ENCODE results near the gene BACE2.

Gene BACE2

DNA sequence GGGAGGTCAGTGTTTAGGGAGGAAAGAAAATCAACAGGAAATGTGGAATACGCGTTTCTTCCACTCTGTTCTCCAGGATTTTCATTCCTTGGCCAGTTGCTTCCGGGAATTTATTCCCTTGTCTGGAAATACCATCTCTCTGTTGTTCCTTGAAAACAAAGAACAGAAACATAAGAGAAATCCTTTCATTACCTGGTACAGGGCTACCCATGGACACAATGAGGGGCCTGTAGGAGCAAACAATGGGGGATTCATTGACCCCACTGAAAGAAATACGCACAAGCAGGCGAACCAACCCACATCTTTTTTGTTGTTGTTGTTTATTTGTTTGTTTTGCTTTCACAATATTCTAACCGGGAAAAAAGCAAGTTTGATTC is 20.0 kb upstream of the BACE2 start:
- no peak for DNase-seq (ENCODE audit: low read depth in 1 of 2, low spot score in 1 of 2)

DNA sequence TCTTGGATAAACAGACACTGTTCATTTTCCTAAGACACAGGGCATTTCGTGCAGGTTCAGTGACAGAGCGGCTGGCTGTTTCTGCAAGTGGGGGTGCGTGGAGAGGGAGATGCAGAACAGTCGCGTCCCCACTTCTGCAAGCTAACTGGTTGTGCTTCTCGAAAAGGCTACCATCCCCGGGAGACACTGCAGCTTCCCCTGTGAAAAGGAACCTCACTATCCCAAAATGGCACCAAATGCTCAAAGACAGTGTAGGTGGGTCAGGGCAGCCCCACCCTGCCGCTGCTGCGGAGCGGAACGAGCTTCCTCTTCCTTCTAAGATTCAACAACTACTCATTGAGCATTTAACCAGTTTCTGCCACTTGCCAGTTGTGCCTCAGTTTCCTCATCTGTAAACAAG is 19.2 kb upstream of the BACE2 start:
- no peak for DNase-seq (ENCODE audit: low read depth in 1 of 2, low spot score in 1 of 2)

DNA sequence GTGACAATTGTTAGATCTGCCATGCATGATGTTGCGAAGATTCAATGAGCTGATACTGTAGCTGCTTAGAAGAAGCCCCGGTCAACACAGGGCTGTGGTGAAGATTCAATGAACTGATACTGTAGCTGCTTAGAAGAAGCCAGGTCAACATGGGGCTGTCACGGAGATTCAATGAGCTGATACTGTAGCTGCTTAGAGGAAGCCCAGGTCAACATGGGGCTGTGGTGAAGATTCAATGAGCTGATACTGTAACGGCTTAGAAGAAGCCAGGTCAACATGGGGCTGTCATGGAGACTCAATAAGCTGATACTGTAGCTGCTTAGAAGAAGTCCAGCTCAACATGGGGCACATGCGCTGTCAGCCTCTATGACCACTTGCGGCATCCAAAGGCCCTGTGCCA is 18.8 kb upstream of the BACE2 start:
- DNase-seq (ENCODE audit: low read depth in 1 of 2, low spot score in 1 of 2): no peak

DNA sequence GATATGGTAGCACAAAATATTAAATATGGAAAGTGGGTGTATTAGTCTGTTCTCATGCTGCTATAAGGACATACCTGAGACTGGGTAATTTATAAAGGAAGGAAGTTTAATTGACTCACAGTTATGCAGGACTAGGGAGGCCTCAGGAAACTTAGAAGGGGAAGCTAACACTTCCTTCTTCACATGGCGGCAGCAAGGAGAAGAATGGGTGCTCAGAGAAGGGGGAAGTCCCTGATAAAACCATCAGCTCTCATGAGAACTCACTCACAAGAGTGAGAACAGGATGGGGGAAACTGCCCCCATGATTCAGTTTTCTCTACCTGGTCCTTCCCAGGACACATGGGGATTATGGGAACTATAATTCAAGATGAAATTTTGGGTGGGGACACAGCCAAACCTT is 15.8 kb upstream of the BACE2 start:
- DNase-seq (ENCODE audit: low read depth in 1 of 2, low spot score in 1 of 2): no peak

DNA sequence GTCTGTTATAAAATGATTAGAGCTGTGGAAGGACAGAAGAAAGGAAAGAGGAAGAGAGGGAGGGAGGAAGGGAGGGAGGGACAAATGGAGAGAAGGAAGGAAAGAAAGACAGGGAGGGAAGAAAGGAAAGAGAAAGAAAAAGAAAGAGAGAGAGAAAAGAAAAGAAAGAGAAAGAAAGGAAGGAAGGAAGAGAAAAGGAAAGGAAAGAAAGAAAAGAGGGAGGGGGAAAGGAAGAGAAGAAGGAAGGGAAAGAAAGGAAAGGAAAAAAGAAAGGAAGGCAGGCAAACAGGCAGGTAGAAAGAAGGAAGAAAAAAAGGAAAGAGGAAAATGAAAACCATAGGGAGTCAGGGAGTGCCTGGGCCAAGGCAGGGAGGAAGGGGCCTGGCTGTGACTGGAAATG is 14.5 kb upstream of the BACE2 start:
- DNase-seq (ENCODE audit: low read depth in 1 of 2, low spot score in 1 of 2): no peak

DNA sequence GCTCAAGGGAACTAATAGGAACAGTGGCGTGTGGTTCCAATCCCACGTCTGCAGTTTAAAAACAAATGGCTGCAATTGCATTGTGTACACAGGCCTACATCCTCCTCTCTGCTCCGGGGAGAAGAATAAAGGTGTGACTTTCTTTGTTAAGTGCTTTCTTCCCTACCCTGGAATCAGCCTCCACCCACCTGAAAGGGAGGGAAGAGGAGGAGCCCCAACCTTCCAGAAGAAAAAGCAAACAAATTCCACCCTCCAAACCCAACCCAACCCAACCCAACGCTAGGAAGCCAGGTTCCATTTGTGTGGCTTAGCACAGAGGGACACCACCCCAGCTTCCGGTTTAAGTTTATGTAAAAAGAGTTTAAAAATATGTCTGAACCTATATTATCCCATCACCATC is 11.8 kb upstream of the BACE2 start:
- DNase-seq (ENCODE audit: low read depth in 1 of 2, low spot score in 1 of 2): no peak

DNA sequence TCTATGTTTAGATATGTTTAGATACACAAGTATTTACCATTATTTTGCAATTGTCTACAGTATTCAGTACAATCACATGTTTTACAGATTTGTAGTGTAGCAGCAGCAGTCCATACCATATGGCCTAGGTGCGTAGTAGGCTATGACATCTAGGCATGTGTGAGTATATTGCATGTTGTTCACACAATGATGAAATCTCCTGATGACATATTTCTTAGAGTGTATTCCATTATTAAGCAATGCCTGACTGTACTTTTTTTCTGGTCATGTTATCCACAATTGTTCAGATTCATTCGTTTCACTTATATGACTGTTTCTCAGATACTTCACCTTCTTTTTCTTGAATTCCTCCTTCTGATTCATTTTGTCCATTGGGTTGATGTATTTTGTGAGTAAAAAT is 9.9 kb upstream of the BACE2 start:
- DNase-seq (ENCODE audit: low read depth in 1 of 2, low spot score in 1 of 2): no peak

DNA sequence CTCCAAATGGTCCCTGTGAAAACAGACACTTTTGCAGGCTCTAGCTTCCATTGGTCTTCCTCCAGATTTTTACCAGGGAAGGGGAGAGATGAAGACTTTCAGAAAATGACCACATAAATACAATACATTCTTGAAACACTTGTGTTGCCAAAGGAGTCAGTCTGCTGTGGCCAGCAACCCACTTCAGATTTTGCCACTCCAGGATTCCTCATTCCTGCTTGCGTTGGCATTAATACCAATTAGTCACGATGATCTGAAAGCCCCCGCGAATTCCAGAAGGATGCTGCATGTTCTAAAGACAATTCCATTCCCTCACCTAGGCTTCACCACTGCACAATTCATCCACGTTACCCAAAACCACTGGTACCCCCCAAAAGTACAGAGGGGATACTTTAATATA is 7.9 kb upstream of the BACE2 start:
- DNase-seq (ENCODE audit: low read depth in 1 of 2, low spot score in 1 of 2): no peak

DNA sequence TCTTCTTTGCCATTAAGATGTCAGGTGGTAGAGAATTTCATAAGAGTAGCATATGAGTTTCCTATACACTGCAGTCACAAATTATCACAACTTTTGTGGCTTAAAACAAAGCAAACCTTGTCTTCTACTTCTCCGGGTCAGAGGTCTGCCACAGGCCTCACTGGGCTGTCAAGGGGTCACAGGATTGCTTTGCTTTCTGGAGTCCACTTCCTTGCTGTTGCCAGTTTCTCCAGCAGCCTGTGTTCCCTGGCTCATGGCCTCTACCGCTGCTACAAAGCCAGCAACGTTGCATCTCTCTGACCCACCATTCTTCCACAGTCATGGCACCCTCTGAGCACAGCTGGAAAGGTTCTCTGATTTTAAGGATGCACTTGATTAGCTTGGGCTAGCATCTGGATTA is 6.5 kb upstream of the BACE2 start:
- DNase-seq (ENCODE audit: low read depth in 1 of 2, low spot score in 1 of 2): no peak

DNA sequence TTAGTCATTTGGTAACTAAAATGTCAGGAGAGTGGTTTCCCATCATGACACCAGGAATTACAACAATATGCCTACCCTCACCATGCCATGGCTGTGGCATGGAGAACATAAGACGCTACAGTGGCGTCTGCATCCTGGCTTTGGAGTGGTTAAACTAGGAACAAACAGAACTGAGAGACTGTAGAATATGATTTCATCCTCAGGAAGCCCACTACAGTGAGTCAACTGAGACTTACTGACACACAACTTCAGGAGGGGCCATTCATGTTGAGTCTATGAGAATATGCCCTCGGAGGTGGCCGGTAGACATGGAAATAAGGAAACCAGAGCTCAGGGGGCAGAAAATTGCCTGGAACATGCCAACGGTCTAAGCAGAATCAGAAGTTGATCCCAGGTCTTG is 5.9 kb upstream of the BACE2 start:
- no peak for DNase-seq (ENCODE audit: low read depth in 1 of 2, low spot score in 1 of 2)

DNA sequence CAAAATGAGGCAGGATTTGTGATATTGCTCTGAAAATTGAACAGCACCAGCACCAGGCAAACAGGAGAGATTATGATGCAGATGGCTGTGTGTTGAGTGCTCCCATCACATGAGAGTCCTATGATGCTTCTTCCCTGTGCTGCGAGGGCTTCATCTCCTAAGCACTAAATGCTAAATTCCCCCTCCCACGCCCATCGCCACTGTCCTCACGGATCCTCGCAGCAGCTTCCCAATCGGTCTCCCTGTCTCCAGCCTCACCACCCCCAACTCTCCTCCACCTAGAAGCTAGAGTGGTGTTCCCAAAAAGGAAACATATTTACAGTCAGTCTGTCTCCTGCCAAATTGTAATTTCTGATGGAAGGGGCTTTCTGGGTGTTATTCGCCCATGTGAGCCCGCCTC is 4.9 kb upstream of the BACE2 start:
- no peak for DNase-seq (ENCODE audit: low read depth in 1 of 2, low spot score in 1 of 2)

DNA sequence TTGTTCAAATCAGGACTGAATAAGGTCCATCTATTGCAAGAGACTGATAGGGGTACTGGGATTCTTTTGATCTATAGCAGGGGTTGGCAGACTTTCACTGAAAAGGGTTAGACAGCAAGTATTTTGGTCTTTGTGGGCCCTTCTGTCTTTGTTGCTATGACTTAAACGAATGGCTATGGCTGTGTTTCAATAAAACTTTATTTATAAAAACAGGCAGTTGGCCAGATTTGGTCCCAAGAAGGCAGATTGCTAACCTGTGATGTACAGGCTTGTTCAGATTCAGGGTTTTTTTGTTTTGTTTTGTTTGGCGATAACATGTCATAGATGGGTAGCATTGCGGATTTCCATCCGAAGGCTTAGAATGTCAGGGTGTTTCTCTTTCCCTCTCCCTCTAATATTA is 3.9 kb upstream of the BACE2 start:
- no peak for DNase-seq (ENCODE audit: low read depth in 1 of 2, low spot score in 1 of 2)

DNA sequence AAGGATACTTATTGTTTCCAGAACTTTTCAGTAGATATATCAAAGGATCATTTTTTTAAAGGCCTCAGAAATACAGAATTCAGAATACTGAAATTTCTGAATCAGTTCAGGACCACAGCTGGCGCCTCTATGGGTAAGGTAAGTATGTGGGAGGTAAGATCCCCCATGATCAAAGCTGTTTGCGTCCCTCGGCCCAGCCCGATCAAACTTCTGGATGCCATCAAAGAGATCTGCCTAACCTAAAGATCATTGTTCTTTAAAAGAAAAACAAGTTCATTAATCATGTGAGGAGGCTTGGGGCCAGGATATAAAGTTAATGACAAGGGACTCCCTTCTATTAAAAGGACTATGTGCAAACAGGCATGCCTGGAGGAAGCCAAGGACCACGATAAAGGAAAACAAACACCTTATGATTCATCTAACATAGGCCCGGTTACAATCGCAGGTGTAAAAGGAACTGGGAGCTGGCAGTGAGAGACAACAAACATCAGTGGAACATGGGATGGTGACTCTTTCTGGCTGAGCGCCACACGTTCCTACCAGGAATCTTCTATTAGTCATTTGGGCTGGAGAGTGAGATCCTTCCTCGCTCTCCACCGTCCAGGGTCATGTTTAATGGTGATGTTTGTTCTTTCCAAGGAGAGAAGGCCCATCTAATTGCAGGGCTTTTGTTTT is 2.8 kb upstream of the BACE2 start:
- DNase-seq (ENCODE audit: low read depth in 1 of 2, low spot score in 1 of 2): no peak

DNA sequence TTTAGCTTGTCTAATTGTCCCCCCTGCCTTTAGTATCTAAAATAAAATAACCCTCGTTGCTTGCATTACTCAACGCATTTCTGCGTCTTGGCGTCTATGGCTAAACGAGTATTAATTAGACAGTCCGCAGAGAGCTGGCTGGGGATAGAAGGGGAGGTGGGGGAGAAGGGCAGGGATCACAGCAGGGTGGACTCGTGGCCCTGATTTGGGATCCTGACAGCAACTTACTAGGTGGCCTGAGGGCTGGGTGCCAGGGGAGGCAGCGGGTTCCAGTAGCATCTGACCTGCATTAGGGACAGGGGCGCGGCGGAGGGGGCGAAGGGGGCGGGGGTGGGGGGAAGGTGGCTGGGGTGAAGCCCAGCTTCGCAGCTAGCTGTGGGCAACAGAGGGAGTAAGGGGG is 1.1 kb upstream of the BACE2 start:
- no peak for DNase-seq (ENCODE audit: low read depth in 1 of 2, low spot score in 1 of 2)

DNA sequence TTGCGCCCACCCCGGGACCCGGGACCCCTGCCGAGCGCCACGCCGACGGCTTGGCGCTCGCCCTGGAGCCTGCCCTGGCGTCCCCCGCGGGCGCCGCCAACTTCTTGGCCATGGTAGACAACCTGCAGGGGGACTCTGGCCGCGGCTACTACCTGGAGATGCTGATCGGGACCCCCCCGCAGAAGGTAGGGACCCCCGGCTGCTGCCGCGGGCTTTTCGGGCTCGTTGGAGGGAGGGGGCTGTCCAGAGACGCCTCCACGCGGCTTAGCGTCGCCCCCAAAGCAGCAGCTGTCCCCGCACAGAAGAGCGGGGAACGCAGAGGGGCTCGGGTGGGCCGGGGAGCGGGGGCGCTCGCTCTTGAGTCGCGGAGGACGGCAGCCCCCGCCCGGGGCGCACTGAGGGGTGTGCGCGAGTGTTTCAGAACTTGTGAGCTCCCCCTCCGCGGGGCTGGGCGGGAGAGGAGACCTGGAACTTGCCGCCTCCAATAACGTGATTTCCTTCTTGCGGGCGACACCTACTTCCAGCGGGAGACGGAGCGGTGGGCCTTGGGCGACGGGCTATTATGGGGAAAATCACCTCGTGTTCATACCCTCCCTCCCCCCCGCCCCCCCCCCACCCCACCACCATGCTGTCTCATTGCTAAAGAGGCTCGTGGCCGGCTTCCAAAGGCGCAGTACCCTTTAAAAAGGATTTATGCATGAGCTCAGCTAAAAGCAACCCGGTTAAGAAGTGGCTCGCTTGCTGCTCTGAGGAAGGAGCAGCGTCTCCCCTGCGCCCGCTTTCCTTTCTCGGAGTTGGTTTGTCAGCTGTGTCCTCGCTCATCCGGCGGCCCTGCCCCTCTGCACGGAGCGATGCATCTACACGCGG is 664 bp downstream of the BACE2 start:
- DNase-seq (ENCODE audit: low read depth in 1 of 2, low spot score in 1 of 2): no peak

DNA sequence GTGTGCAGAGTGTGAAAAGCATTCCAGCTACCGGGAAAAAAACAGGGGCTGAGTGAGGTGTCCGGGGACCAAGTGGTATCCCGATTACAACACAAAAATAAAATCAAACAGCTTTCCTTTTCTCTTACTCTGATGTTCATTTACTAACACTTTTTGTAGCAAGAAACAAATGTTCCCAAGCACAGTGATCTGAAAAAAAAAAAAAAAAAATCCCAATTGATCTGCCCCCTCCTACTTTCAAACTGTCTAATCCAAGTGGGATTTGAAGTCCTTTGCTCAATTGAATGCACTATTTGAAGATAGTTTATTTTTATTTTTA is 1.3 kb downstream of the BACE2 start:
- DNase-seq (ENCODE audit: low read depth in 1 of 2, low spot score in 1 of 2): no peak

DNA sequence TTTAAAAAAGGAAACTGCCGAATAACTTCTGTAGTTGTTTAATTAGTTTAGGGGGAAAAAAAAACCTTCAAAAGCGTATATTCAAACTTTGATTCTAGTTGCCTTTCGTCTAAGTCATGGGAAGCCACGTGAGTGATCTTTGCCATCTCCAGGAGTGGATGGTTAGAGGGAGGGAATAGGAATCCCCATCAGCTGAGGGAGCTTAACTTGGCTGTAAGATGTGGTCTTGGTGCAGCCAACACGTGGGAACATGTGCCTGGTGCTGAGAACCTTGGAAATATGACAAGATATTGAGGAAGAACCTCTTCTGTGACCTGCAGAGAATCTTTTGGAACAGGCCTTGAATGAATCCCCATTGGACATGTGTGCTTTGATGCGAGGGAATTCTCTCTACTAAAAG is 1.7 kb downstream of the BACE2 start:
- no peak for DNase-seq (ENCODE audit: low read depth in 1 of 2, low spot score in 1 of 2)

DNA sequence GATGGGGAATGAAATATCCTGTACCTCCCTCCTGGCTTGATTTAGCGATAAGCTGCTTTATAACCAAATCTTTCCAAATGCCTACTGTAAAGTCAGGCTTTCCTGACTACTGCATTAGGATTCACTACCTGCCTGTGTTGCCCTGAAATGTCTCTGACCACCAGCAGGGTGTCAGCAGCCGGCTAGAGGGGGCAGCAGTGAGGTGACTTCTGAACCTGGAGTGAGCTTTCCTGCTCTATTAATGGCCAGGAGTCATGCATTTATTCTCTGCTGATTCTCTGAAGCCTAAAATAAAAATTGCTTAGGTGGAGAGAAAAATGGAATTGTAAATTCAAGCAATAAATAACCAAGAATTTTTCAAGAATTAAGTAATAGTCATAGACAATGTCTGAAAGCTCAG is 2.5 kb downstream of the BACE2 start:
- no peak for DNase-seq (ENCODE audit: low read depth in 1 of 2, low spot score in 1 of 2)

DNA sequence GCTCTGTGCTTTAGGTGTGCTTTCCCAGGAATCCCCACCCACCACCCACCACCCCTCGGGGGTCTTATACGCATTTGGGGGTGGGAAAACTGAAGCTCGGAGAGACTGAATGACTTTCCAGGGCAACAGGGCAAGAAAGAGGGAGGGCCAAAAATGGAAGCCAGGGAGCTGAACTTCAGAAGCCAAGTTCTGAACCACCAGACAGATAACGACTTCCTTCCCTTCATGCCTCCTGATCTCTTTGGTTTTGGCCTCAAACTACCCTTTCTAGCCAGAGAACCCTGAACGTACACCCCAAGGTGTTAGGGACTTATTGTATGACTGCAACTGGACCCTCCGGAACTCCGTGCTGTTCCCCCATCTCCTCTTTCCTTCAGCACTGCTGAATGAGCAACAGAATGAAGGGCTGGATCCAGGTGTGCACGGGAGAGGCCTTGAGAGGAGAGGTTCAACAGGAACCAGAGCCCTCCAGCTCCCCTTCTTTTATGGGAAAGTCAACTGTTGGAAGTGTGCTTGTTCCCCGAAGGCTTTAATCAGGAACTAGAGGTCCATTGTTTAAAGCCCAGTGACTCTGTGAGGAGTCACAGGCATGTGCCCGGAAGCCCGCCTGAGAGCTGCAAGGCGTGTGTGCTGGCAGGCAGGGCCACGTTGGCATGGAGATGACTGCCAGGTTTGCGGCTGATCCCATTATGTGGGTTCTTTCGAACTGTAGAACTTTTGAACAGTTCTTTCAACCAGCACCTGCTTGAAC is 3.1 kb downstream of the BACE2 start:
- no peak for DNase-seq (ENCODE audit: low read depth in 1 of 2, low spot score in 1 of 2)

DNA sequence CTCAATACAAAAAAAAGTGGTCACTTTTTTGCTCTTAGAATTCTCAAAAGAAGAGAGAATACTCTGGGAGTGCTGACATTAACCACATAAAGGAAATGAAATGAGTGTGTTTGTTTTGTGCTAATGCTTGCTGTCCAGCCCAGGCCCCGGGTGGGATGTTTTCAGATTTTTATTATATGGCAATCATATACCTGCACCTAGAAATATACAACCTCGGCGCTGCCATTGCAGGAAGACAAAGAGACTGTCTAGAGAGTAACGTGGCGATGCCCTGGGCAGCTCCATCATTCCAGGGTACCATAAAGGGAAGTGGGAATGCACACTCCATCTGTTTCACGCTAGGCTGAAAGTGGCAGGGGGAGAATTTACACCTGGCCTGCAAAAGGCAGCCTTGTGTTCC is 7.1 kb downstream of the BACE2 start:
- no peak for DNase-seq (ENCODE audit: low read depth in 1 of 2, low spot score in 1 of 2)

DNA sequence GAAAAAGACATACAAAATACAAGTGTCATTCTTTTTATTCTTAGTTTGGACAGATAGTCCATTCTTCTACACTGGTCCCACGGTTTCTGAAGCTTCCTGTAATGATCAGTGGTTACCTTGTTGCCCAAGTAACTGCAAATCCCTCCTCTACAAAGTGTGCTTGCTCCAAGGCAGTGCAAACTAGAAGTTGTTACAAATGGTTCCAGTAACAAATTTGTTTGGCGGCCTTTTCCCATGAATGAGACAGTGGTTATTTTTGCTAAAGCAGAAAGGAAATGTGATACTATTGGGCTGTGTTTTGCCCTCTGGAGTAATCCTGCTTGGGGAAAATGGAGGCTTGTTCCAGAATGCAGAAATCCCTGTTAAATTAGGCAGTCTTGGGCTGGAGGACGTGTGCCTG is 8.9 kb downstream of the BACE2 start:
- DNase-seq (ENCODE audit: low read depth in 1 of 2, low spot score in 1 of 2): no peak

DNA sequence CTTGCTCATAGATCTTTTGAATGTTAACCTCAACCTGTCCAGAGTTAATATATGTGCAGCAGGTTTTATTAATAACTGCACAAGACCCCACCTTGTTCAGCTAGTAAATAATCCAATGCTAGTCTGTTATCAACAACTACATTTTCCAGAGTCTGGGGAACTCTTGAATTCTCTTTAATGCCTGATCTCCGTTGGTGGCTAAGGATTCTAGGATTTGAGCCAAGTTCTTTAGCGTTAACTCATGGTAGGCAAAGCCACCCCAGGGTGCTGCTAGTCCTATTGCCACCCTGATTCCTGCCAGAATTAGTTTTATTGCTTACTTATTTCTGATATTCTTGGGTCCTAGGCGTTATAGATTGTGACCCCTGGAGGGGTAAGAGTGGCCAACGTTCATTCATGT is 12.8 kb downstream of the BACE2 start:
- DNase-seq (ENCODE audit: low read depth in 1 of 2, low spot score in 1 of 2): no peak
